K562 (cell line): Measurements from ENCODE around the gene SMG6. TPM values are rescaled to one million over a fixed set of nuclear protein-coding genes. Genes with fewer than 3 reads are reported as not detected.

Experiments
- ADNP ChIP-seq: fragments of 200-800 bp; sonication (Bioruptor generic); IDR thresholded peaks from 2 replicates; pipeline ENCODE4 v1.6.1; 2016; ENCODE audit warnings: missing genetic modification characterization, missing compliant biosample characterization
- C11orf30 ChIP-seq: fragments of 450-650 bp; IDR thresholded peaks from 2 replicates; pipeline ENCODE4 v1.6.1; 2016; ENCODE audit warnings: low read depth, mild to moderate bottlenecking
- CCAR2 ChIP-seq: fragments of 200-400 bp; formaldehyde crosslinking; IDR thresholded peaks from 2 replicates; pipeline ENCODE4 v1.6.1; 2017; ENCODE audit warnings: mild to moderate bottlenecking, low read depth, low read length
- CXXC5 ChIP-seq: fragments of 250-450 bp; sonication (Bioruptor Pico); IDR thresholded peaks from 2 replicates; pipeline ENCODE4 v1.8.0; 2022; ENCODE audit warnings: inconsistent platforms, mild to moderate bottlenecking, moderate library complexity
- DLX4 ChIP-seq: fragments of 250-450 bp; sonication (Bioruptor Pico); IDR thresholded peaks from 2 replicates; pipeline ENCODE4 v1.6.1; 2021; ENCODE audit warnings: mild to moderate bottlenecking
- EWSR1 ChIP-seq: fragments of 450-650 bp; IDR thresholded peaks from 2 replicates; pipeline ENCODE4 v1.6.1; 2018; ENCODE audit warnings: borderline replicate concordance, mild to moderate bottlenecking, low read depth, moderate library complexity; ENCODE audit not compliant: partially characterized antibody
- GTF2B ChIP-seq: IDR thresholded peaks from 2 replicates; pipeline ENCODE4 v1.6.1; 2011; ENCODE audit not compliant: insufficient read length; ENCODE audit errors: extremely low read depth
- KAT7 ChIP-seq: sonication (generic); formaldehyde crosslinking; IDR thresholded peaks from 2 replicates; pipeline ENCODE4 v1.8.0; 2022; ENCODE audit warnings: missing genetic modification reagents, mild to moderate bottlenecking, borderline replicate concordance
- MAZ ChIP-seq, 2 experiments: fragments of 450-650 bp in 1 of 2; sonication (generic) in 1 of 2; formaldehyde crosslinking; IDR thresholded peaks in 1 of 2; conservative IDR thresholded peaks in 1 of 2; 2 replicates each; pipeline versions ENCODE4 v1.4.0 to v1.5.0; 2020; ENCODE audit warnings: mild to moderate bottlenecking in 1 of 2, missing genetic modification reagents in 1 of 2
- MNT ChIP-seq, 2 experiments: fragments of 450-650 bp; conservative IDR thresholded peaks; 2 replicates each; pipeline ENCODE4 v1.6.1; 2017; ENCODE audit warnings: mild to moderate bottlenecking in 2 of 2, moderate library complexity in 2 of 2
- NELFE ChIP-seq: IDR thresholded peaks from 2 replicates; pipeline ENCODE4 v1.6.1; 2011; ENCODE audit warnings: mild to moderate bottlenecking; ENCODE audit not compliant: insufficient read depth, insufficient read length
- NUFIP1 ChIP-seq: fragments of 450-650 bp; IDR thresholded peaks from 2 replicates; pipeline ENCODE4 v1.6.1; 2018; ENCODE audit not compliant: partially characterized antibody
- RFX5 ChIP-seq: IDR thresholded peaks from 2 replicates; pipeline ENCODE4 v1.6.1; 2011; ENCODE audit warnings: low read depth, mild to moderate bottlenecking, improper control_type of control experiment, low read length
- SRSF1 ChIP-seq: fragments of 200-400 bp; formaldehyde crosslinking; IDR thresholded peaks from 2 replicates; pipeline ENCODE4 v1.6.1; 2017; ENCODE audit warnings: mild to moderate bottlenecking, low read depth, low read length, moderate library complexity
- TEAD2 ChIP-seq: fragments of 450-650 bp; IDR thresholded peaks from 2 replicates; pipeline ENCODE4 v1.6.1; 2016; ENCODE audit warnings: missing genetic modification characterization, control low read depth, missing compliant biosample characterization
- THRA ChIP-seq: fragments of 450-650 bp; IDR thresholded peaks from 2 replicates; pipeline ENCODE4 v1.6.1; 2017; ENCODE audit warnings: mild to moderate bottlenecking, moderate library complexity
- ZBTB1 ChIP-seq: sonication (generic); formaldehyde crosslinking; IDR thresholded peaks from 2 replicates; pipeline ENCODE4 v1.8.1; 2023; ENCODE audit warnings: missing genetic modification reagents, low read depth, mild to moderate bottlenecking, borderline replicate concordance
- ZFP30 ChIP-seq: fragments of 250-450 bp; sonication (Bioruptor Pico); IDR thresholded peaks from 2 replicates; pipeline ENCODE4 v1.8.0; 2022; ENCODE audit warnings: moderate library complexity, mild to moderate bottlenecking, inconsistent platforms, borderline replicate concordance
- ZHX1 ChIP-seq: fragments of 150-350 bp; conservative IDR thresholded peaks from 2 replicates; pipeline ENCODE4 v1.6.1; 2014; ENCODE audit warnings: low read length
- ZNF311 ChIP-seq: fragments of 250-450 bp; sonication (Bioruptor Pico); IDR thresholded peaks from 2 replicates; pipeline ENCODE4 v1.4.0; 2020; ENCODE audit warnings: mild to moderate bottlenecking, moderate library complexity
- ZNF354B ChIP-seq: fragments of 250-450 bp; sonication (Bioruptor Pico); IDR thresholded peaks from 2 replicates; pipeline ENCODE4 v1.4.0; 2020
- polyA plus RNA-seq, 8 experiments: library from polyadenylated mRNA; depleted of rRNA in 4 of 8; stranded (reverse) in 5 of 8; unstranded in 3 of 8; fragments of >200 nt; fragmentation: Nextera tagmentation in 2 of 8; fragmentation: Illumina TruSeq in 1 of 8; extraction: Ambion mirVana in 2 of 8; extraction: Trizol in 1 of 8; gene quantifications; 2 replicates each; pipeline versions ENCODE4 v1.2.1 to v1.2.3, GENCODE V29; 2011 to 2014; ENCODE audit warnings: inconsistent platforms in 1 of 8, missing spikeins in 1 of 8
- total RNA-seq, 7 experiments: library from RNA; depleted of rRNA in 6 of 7; stranded (reverse); fragments of >200 nt in 6 of 7; fragmentation: Illumina TruSeq in 2 of 7; extraction: Trizol in 2 of 7; gene quantifications; 2 replicates each; pipeline versions ENCODE4 v1.2.1 to v1.2.3, GENCODE V29; 2011 to 2021; ENCODE audit warnings: low replicate concordance in 1 of 7

The SMG6 gene
- total and polyA plus RNA-seq, 9 of the 15 experiments (the other 6 are each of a cell fraction or from before 2014, with no cell fraction given): 0.44 to 13.9 (median 6.0) TPM

- no peak for TF ChIP-seq THRA
- TF ChIP-seq CXXC5: peak; percentile 42
- no peak for TF ChIP-seq ZNF354B (CRISPR knock-in tag)
- no peak for TF ChIP-seq ADNP (tag)
- no peak for TF ChIP-seq SRSF1
- TF ChIP-seq ZFP30 (CRISPR knock-in tag): no peak
- peak; percentile 92 to 98 for TF ChIP-seq MNT (conservative IDR thresholded peaks at IDR 0.05)
- TF ChIP-seq TEAD2 (tag): no peak
- TF ChIP-seq DLX4: no peak
- TF ChIP-seq KAT7: no peak
- peak; percentile 66 for TF ChIP-seq C11orf30
- 0 out of 2 replicates have a peak, but pooled peaks have one; percentile 69 for TF ChIP-seq ZHX1
- TF ChIP-seq RFX5: no peak
- no peak for TF ChIP-seq GTF2B
- no peak for TF ChIP-seq CCAR2
- TF ChIP-seq ZNF311 (CRISPR knock-in tag): no peak
- peak; percentile 96 to 99 for TF ChIP-seq MAZ (CRISPR knock-in tag; conservative IDR thresholded peaks at IDR 0.05 in 1 of 2, IDR thresholded peaks at IDR 0.05 in 1 of 2)
- no peak for TF ChIP-seq NUFIP1
- TF ChIP-seq ZBTB1 (CRISPR knock-in tag): no peak
- no peak for TF ChIP-seq NELFE
- TF ChIP-seq EWSR1: no peak
These were observed 273.4 kb downstream of the SMG6 start, which contains the start of gene DPH1 (continued) for GRCh38 chr17:2029911-2030778.
